Measurements from ENCODE around the gene AGA. TPM values are rescaled to one million over a fixed set of nuclear protein-coding genes. Genes with fewer than 3 reads are reported as not detected.

Gene AGA
- polyA plus RNA-seq, 2 donors: 11.7 to 25.5 TPM

DNA sequence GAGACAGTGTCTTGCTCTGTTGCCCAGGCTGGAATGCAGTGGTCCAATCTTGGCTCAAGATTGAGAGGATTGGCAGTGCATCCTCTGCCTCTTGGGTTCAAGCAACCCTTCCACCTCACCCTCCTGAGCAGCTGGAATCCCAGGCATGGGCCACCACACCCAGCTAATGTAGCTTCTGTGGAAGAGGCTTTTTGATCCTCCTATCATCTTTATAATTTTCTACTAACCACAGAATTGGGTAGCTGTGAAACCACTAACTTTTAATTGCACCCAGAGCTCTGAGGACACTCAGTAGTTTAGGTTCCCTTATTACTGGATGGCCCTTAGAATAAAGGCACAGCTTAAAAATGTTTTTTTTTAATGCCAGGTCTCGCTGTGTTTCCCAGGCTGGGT is 8.9 kb upstream of the AGA start:
- Histone ChIP-seq H3K4me1 (ENCODE audit: control insufficient read depth in 2 of 2, insufficient read depth in 2 of 2, low read length in 1 of 2) (no peaks in the 10 kb centered on the region), H3K36me3 (ENCODE audit: control insufficient read depth in 2 of 2, insufficient read depth in 2 of 2, low read length in 1 of 2) (no peaks in the 10 kb centered on the region), H3K27ac (ENCODE audit: low read depth in 2 of 2, low read length in 1 of 2) (no peak overlapping the region), H3K27me3 (ENCODE audit: control insufficient read depth in 1 of 2, insufficient read depth in 2 of 2, low read length in 2 of 2) (no peaks in the 10 kb centered on the region), H3K4me3 (ENCODE audit: low read depth in 1 of 2, low read length in 2 of 2) (no peak overlapping the region), H3K9me3 (ENCODE audit: control insufficient read depth in 2 of 2, insufficient read depth in 1 of 2, low read depth in 1 of 2, low read length in 1 of 2) (no peaks in the 10 kb centered on the region)
- WGBS, 2 donors: 93 to 96% methylated on average over 1 of the region's 1 CpG

DNA sequence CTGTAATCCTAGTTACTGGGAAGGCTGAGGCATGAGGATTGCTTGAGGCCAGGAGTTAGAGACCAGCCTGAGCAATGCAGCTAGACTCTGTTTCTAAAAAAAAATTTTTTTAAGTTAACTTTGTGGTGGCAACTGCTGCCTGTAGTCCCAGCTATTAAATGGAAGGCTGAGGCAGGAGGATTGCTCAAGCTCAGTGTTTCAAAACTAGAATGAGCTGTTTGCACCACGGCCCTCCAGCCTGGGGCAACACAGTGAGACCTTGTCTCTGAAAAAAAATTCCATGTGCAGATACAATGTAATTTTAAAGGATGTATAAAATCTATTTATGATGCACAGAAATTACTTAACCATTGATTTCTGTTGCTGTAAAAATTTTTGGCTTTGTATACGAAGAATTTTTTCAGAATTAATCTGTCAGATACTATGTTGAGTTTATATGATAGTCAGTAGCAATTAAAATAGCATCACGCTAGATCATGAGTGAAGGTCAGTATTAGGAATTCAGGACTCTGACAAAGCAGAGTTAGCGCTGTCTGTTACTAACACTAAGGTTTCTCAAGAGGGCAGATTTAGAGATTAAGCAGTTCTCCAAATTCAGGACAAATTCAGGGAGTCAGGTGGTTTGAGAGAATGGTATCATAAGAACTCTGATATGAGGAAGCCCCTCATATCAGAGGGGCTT is 8.3 kb upstream of the AGA start:
- Histone ChIP-seq H3K36me3 (ENCODE audit: control insufficient read depth in 2 of 2, insufficient read depth in 2 of 2, low read length in 1 of 2) (no peaks in the 10 kb centered on the region), H3K27me3 (ENCODE audit: control insufficient read depth in 1 of 2, insufficient read depth in 2 of 2, low read length in 2 of 2) (no peaks in the 10 kb centered on the region), H3K4me1 (ENCODE audit: control insufficient read depth in 2 of 2, insufficient read depth in 2 of 2, low read length in 1 of 2) (no peaks in the 10 kb centered on the region), H3K27ac (ENCODE audit: low read depth in 2 of 2, low read length in 1 of 2) (no peak overlapping the region), H3K9me3 (ENCODE audit: control insufficient read depth in 2 of 2, insufficient read depth in 1 of 2, low read depth in 1 of 2, low read length in 1 of 2) (no peaks in the 10 kb centered on the region), H3K4me3 (ENCODE audit: low read depth in 1 of 2, low read length in 2 of 2) (no peak overlapping the region)
- 85 to 86% methylated on average over 4 of the region's 4 CpGs for WGBS, 2 donors

DNA sequence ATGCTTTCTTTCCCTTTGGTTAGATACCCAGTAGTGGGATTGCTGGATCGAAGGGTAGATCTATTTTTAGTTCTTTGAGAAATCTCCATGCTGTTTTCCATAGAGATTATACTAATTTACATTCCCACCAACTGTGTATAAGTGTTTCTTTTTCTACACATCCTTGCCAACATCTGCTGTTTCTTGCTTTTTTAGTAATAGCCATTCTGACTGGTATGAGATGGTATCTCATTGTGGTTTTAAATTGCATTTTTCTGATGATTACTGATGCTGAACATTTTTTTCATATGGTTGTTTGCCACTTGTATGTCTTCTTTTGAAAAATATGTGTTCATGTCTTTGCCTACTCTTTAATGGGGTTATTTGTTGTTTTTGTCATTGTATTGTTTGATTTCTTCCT is 6.6 kb upstream of the AGA start:
- H3K4me1 ChIP-seq (ENCODE audit: control insufficient read depth in 2 of 2, insufficient read depth in 2 of 2, low read length in 1 of 2): peaks cover 0 to 3% of the 10 kb centered on the region in 2 donors
- H3K27ac ChIP-seq (ENCODE audit: low read depth in 2 of 2, low read length in 1 of 2): no peak overlapping the region
- WGBS, 2 donors: 67 to 78% methylated on average over 1 of the region's 1 CpG
- H3K36me3 ChIP-seq (ENCODE audit: control insufficient read depth in 2 of 2, insufficient read depth in 2 of 2, low read length in 1 of 2): no peaks in the 10 kb centered on the region
- no peaks in the 10 kb centered on the region for H3K9me3 ChIP-seq (ENCODE audit: control insufficient read depth in 2 of 2, insufficient read depth in 1 of 2, low read depth in 1 of 2, low read length in 1 of 2)
- no peak overlapping the region for H3K4me3 ChIP-seq (ENCODE audit: low read depth in 1 of 2, low read length in 2 of 2)
- no peaks in the 10 kb centered on the region for H3K27me3 ChIP-seq (ENCODE audit: control insufficient read depth in 1 of 2, insufficient read depth in 2 of 2, low read length in 2 of 2)

DNA sequence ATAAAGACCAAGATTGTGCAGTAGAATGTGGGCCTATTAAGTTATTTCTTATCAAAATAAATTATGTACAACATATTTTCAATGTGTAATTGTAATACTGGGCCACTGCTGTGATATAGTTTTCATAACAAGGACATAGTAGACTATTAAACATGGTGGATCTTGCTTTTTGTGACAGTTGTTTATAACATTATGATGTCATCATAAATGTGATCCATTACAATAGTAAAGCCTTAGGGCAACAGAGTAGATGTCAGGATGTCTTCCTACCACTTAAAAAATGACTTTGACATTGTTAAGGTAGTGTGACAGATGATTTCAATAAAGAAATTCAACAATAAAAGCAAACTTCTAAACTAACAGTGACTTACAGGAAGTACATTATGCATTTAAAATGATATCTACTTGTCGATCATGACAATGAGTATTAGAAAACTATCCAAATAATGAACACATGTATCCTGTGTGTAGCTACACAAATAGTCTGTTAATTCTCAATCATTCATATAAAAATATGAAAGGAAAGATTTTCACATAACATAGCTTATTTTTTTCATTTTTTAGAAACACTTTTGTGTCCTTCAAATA is 5.3 kb upstream of the AGA start:
- Histone ChIP-seq H3K9me3 (ENCODE audit: control insufficient read depth in 2 of 2, insufficient read depth in 1 of 2, low read depth in 1 of 2, low read length in 1 of 2) (no peaks in the 10 kb centered on the region), H3K4me1 (ENCODE audit: control insufficient read depth in 2 of 2, insufficient read depth in 2 of 2, low read length in 1 of 2) (peaks cover 0 to 3% of the 10 kb centered on the region in 2 donors), H3K4me3 (ENCODE audit: low read depth in 1 of 2, low read length in 2 of 2) (no peak overlapping the region), H3K27me3 (ENCODE audit: control insufficient read depth in 1 of 2, insufficient read depth in 2 of 2, low read length in 2 of 2) (no peaks in the 10 kb centered on the region), H3K27ac (ENCODE audit: low read depth in 2 of 2, low read length in 1 of 2) (no peak overlapping the region), H3K36me3 (ENCODE audit: control insufficient read depth in 2 of 2, insufficient read depth in 2 of 2, low read length in 1 of 2) (no peaks in the 10 kb centered on the region)
- WGBS, 2 donors: 47 to 56% methylated on average over 1 of the region's 1 CpG

DNA sequence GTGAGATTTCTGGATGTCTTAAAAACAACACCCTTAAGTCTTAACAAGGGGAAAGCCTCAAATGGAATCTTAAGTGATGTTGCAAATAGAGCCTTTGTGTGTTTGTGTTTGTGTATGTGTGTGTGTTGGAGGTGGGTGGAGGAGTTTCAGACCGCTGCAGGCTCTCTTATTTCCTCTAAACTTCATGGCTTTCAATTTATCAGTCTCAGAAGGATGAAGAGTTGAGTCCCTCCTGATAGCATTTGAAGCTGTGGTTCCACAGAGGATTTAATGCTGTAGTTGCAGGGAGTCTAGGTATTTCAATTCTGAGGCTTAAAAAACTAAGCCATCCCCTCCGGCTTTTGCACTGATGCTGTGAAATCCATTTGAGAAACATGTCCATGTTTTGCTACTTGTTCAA is 4.3 kb upstream of the AGA start:
- Histone ChIP-seq H3K27ac (ENCODE audit: low read depth in 2 of 2, low read length in 1 of 2) (no peak overlapping the region), H3K4me3 (ENCODE audit: low read depth in 1 of 2, low read length in 2 of 2) (no peak overlapping the region)

DNA sequence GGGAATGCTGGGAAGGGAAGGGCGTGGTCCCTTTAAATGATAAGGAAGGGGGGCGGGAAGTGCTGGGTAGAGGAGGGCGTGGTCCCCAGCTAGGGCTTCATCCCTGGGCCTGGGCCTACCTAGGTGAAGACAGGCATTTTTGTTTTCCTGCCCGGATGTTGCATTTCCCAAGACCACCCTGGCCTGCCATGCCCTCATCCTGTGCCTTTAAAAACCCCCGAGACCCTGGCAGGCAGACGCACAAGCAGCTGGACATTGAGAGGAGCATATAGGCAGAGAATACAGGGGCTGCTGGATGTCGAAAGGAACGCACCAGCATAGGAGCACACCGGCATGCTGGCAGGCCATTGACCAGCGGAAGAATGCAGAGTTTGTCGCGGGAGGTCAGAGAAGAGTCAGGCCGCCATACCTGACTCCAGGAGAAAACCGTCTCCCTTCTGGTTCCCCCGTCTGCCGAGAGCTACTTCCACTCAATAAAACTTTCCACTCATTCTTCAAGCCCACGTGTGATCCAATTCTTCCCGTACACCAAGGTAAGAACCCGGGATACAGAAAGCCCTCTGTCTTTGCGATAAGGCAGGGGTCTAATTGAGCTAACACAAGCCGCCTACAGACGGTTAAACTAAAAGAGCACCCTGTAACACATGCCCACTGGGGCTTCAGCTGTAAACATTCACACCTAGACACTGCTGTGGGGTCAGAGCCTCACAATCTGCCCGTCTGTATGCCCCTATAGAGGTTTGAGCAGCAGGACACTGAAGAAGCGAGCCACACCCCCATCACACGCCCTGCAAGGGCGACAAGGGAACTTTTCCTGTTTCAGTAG is 2.9 kb upstream of the AGA start:
- Histone ChIP-seq H3K9me3 (ENCODE audit: control insufficient read depth in 2 of 2, insufficient read depth in 1 of 2, low read depth in 1 of 2, low read length in 1 of 2) (no peaks in the 10 kb centered on the region), H3K36me3 (ENCODE audit: control insufficient read depth in 2 of 2, insufficient read depth in 2 of 2, low read length in 1 of 2) (no peaks in the 10 kb centered on the region), H3K27ac (ENCODE audit: low read depth in 2 of 2, low read length in 1 of 2) (no peak overlapping the region), H3K27me3 (ENCODE audit: control insufficient read depth in 1 of 2, insufficient read depth in 2 of 2, low read length in 2 of 2) (no peaks in the 10 kb centered on the region), H3K4me3 (ENCODE audit: low read depth in 1 of 2, low read length in 2 of 2) (peak overlapping the region in 1 of 2 donors; percentile 5), H3K4me1 (ENCODE audit: control insufficient read depth in 2 of 2, insufficient read depth in 2 of 2, low read length in 1 of 2) (peaks cover 0 to 3% of the 10 kb centered on the region in 2 donors)
- 84 to 85% methylated on average over 26 of the region's 26 CpGs for WGBS, 2 donors

More for the DNA sequence above, 4.3 kb upstream of the AGA start:
- no peaks in the 10 kb centered on the region for H3K27me3 ChIP-seq (ENCODE audit: control insufficient read depth in 1 of 2, insufficient read depth in 2 of 2, low read length in 2 of 2)
- H3K36me3 ChIP-seq (ENCODE audit: control insufficient read depth in 2 of 2, insufficient read depth in 2 of 2, low read length in 1 of 2): no peaks in the 10 kb centered on the region
- WGBS, 2 donors: 50 to 59% methylated on average over 2 of the region's 2 CpGs
- H3K9me3 ChIP-seq (ENCODE audit: control insufficient read depth in 2 of 2, insufficient read depth in 1 of 2, low read depth in 1 of 2, low read length in 1 of 2): no peaks in the 10 kb centered on the region
- peaks cover 0 to 3% of the 10 kb centered on the region in 2 donors for H3K4me1 ChIP-seq (ENCODE audit: control insufficient read depth in 2 of 2, insufficient read depth in 2 of 2, low read length in 1 of 2)

DNA sequence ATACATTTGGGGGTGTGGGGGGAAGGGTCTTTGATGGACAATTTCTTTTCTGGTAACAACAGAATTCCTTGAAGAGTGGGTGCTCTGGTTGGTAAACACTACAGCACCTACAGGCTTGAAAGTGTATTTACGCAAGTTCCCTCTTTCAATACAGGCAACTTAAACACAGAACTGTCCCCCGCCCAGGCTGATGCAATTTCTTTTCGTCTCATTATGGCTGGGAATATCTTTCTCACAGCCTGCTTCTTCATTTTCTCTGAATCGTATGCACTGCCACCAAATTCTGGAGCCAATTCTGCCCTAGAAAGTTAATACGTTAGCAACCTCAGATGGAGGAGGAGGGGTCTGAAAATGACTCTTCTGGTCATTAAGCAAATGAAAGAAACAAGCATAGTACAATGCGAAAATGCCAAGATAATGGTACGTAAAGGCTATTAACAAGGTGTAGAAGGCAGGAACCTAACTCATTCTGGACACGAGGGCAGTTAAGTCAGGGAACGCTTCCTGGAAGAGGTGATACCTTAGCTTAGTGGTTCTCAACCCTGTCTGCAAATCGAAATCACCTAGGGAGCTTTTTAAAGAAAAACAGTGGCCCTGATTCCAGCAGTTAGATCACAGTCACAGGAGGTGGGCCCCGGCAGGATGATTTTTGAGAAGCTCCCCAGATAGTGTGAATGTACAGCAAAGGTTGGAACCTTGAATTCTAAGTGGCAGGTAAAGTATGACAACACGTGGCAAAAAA is 1.0 kb downstream of the AGA start:
- no peaks in the 10 kb centered on the region for H3K9me3 ChIP-seq (ENCODE audit: control insufficient read depth in 2 of 2, insufficient read depth in 1 of 2, low read depth in 1 of 2, low read length in 1 of 2)
- no peaks in the 10 kb centered on the region for H3K36me3 ChIP-seq (ENCODE audit: control insufficient read depth in 2 of 2, insufficient read depth in 2 of 2, low read length in 1 of 2)
- H3K27me3 ChIP-seq (ENCODE audit: control insufficient read depth in 1 of 2, insufficient read depth in 2 of 2, low read length in 2 of 2): no peaks in the 10 kb centered on the region
- peak overlapping the region; percentile 70 to 82 for H3K4me3 ChIP-seq (ENCODE audit: low read depth in 1 of 2, low read length in 2 of 2)
- WGBS, 2 donors: 38 to 42% methylated on average over 12 of the region's 12 CpGs
- peak overlapping the region; percentile 99 to 100 for H3K27ac ChIP-seq (ENCODE audit: low read depth in 2 of 2, low read length in 1 of 2)
- H3K4me1 ChIP-seq (ENCODE audit: control insufficient read depth in 2 of 2, insufficient read depth in 2 of 2, low read length in 1 of 2): peaks cover 0 to 3% of the 10 kb centered on the region in 2 donors

DNA sequence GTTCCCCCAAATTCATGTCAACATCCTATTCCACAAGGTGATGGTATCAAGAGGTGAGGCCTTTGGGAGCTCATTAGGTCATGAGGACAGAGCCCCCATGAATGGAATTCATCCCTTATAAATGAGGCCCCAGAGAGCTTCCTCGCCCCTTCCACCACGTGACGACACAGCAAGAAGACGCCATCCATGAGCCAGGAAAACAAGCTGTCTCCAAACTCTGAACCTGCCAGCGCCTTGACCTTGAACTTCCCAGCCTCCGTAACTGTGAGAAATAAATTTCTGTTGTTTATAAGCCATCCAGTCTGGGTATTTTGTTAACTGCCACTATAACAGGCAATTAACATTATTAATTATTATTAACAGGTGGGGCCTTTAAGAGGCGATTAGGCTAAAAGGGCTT is 5.8 kb downstream of the AGA start:
- Histone ChIP-seq H3K36me3 (ENCODE audit: control insufficient read depth in 2 of 2, insufficient read depth in 2 of 2, low read length in 1 of 2) (no peaks in the 10 kb centered on the region), H3K4me1 (ENCODE audit: control insufficient read depth in 2 of 2, insufficient read depth in 2 of 2, low read length in 1 of 2) (no peaks in the 10 kb centered on the region), H3K9me3 (ENCODE audit: control insufficient read depth in 2 of 2, insufficient read depth in 1 of 2, low read depth in 1 of 2, low read length in 1 of 2) (no peaks in the 10 kb centered on the region), H3K27me3 (ENCODE audit: control insufficient read depth in 1 of 2, insufficient read depth in 2 of 2, low read length in 2 of 2) (no peaks in the 10 kb centered on the region), H3K27ac (ENCODE audit: low read depth in 2 of 2, low read length in 1 of 2) (no peak overlapping the region), H3K4me3 (ENCODE audit: low read depth in 1 of 2, low read length in 2 of 2) (no peak overlapping the region)
- 90 to 95% methylated on average over 7 of the region's 7 CpGs for WGBS, 2 donors

DNA sequence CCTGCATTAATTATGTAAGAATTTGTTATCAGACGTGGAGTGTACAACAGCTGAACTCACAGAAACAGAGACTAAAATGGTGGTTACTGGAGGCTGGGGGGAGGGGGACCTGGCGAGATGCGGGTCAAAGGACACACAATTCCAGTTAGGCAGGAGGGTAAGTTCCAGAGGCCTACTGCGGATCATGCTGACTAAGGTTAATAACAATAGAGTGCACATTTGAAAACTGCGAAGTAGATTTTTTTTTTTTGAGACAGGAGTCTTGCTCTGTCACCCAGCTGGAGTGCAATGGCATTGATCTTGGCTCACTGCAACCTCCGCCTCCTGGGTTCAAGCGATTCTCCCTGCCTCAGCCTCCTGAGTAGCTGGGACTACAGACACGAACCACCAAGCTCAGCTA is 7.6 kb downstream of the AGA start:
- WGBS, 2 donors: 94 to 96% methylated on average over 8 of the region's 8 CpGs
- Histone ChIP-seq H3K36me3 (ENCODE audit: control insufficient read depth in 2 of 2, insufficient read depth in 2 of 2, low read length in 1 of 2) (no peaks in the 10 kb centered on the region), H3K27me3 (ENCODE audit: control insufficient read depth in 1 of 2, insufficient read depth in 2 of 2, low read length in 2 of 2) (no peaks in the 10 kb centered on the region), H3K4me1 (ENCODE audit: control insufficient read depth in 2 of 2, insufficient read depth in 2 of 2, low read length in 1 of 2) (no peaks in the 10 kb centered on the region), H3K4me3 (ENCODE audit: low read depth in 1 of 2, low read length in 2 of 2) (no peak overlapping the region), H3K9me3 (ENCODE audit: control insufficient read depth in 2 of 2, insufficient read depth in 1 of 2, low read depth in 1 of 2, low read length in 1 of 2) (no peaks in the 10 kb centered on the region), H3K27ac (ENCODE audit: low read depth in 2 of 2, low read length in 1 of 2) (no peak overlapping the region)

Data from esophagus (tissue), 2 donors.